Measurements from ENCODE around the gene TCF15.

TCF15 gene

DNA sequence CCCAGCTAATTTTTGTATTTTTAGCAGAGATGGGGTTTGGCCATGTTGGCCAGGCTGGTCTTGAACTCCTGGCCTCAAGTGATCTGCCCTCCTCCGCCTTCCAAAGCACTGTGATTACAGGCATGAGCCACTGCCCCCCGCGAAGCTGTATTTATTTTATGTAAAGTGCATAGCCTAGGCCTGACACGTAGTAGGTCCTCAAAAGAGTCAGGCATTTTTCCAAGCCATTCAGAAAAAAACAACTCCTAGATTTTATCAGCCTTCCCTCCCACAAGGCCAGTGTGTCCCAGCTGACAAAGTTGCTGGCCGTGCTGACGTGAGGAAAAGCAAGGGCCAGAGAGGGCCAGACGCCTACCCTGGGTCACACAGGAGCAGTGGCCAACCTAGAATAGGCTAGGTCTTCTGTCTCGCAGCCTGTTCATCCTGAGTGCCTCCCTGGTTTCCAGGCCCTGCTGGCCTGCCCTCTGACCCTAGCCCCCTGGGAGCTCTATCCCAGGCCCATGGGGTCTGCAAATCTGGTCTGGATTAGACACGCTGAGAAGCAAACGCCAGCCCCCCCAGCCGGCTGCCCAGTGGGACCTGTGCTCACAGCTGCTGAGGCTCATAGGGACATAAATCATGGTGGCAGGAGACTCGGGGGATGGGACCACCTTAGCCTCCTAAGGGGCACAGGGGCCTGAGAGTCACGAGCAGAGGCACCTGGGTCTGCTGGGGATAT, 11.8 kb downstream of the TCF15 start:
- in situ Hi-C loops (cut with MboI; ENCODE audit: low sequenced_read_pairs, unreplicated experiment), result no loop called here
- TF ChIP-seq, protein P1, sequence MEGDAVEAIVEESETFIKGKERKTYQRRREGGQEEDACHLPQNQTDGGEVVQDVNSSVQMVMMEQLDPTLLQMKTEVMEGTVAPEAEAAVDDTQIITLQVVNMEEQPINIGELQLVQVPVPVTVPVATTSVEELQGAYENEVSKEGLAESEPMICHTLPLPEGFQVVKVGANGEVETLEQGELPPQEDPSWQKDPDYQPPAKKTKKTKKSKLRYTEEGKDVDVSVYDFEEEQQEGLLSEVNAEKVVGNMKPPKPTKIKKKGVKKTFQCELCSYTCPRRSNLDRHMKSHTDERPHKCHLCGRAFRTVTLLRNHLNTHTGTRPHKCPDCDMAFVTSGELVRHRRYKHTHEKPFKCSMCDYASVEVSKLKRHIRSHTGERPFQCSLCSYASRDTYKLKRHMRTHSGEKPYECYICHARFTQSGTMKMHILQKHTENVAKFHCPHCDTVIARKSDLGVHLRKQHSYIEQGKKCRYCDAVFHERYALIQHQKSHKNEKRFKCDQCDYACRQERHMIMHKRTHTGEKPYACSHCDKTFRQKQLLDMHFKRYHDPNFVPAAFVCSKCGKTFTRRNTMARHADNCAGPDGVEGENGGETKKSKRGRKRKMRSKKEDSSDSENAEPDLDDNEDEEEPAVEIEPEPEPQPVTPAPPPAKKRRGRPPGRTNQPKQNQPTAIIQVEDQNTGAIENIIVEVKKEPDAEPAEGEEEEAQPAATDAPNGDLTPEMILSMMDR (IDR thresholded peaks at IDR 0.05; ENCODE audit: borderline replicate concordance, control extremely low read depth, extremely low read depth, insufficient read depth, missing control alignments), result no peak
- DNase-seq (ENCODE audit: low spot score), result no peak

DNA sequence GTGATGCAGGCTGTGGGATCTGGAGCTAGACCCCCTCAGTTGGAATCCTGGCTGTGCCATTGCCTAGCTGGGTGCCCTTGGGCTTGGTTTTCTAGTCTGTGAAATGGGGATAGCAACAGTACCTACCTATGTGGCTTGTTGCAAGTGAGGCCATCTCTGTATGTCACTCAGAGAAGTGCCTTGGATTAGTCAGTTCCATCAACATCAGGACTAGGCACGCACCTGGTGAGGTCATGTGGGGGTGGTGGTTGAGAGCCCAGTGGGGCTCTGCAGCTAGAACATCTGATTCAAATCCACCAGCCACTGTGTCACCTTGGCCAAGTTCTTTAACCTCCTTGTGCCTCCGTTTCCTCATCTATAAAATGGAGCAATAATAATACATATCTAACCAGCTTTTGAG, 12.5 kb downstream of the TCF15 start:
- no peak for DNase-seq (ENCODE audit: low spot score)
- in situ Hi-C loops (cut with MboI; ENCODE audit: low sequenced_read_pairs, unreplicated experiment), result no loop called here
- TF ChIP-seq, protein P1 (IDR thresholded peaks at IDR 0.05; ENCODE audit: borderline replicate concordance, control extremely low read depth, extremely low read depth, insufficient read depth, missing control alignments), result no peak

DNA sequence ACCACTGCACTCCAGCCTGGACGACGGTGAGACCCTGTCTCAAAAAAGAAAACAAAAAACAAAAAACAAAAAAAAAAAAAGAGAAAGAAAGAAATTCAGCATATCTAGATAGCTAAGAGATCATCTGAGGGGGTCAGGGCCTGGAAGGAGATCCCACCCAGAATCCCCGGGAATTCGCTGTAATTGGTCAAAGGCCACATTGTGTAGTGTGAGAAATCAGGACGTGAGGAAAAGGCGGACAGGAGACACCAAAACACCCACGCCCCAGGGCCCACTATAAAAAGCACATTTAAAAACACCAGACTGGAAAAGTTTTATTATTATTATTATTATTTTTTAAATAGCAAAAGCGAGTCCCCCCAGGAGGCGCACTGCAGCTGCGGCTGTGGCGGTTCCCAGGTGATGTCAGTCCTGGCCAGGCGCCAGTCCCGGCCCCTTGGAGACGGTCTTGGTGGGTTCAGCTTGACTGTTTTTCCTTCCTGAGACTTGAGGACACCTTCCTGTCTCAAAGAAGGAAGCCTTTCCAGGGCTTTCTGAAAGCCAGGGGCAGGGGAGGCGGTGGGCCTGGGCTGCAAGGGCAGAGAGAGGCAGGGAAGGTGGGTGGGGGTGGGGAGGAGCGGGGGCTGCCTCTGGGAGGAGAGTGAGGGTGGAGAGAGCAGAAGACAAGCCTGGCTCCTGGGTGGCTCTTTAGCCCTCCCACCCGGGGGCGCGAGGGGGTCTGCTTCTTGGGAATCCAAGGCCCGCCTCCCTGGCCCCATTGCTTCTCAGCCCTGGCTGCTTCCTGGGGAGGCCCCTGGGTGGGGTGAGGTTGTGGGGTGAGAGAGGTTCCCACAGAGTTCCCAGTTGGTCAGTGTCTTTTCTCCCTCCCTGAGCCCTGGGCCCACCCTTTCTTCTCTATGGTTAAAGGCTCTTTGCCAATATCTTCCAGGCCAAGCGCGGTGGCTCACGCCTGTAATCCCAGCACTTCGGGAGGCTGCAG, 14.5 kb downstream of the TCF15 start:
- in situ Hi-C loops (cut with MboI; ENCODE audit: low sequenced_read_pairs, unreplicated experiment), result no loop called here
- TF ChIP-seq, protein P1 (IDR thresholded peaks at IDR 0.05; ENCODE audit: borderline replicate concordance, control extremely low read depth, extremely low read depth, insufficient read depth, missing control alignments), result no peak
- DNase-seq (ENCODE audit: low spot score), result no peak

GRCh38 chr20:592506-592905, 17.6 kb downstream of the TCF15 start:
- TF ChIP-seq, protein P1 (IDR thresholded peaks at IDR 0.05; ENCODE audit: borderline replicate concordance, control extremely low read depth, extremely low read depth, insufficient read depth, missing control alignments), result no peak
- DNase-seq (ENCODE audit: low spot score), result no peak
- in situ Hi-C loops (cut with MboI; ENCODE audit: low sequenced_read_pairs, unreplicated experiment), result no loop called here

- DNase-seq (ENCODE audit: low spot score), result no peak
These were observed 18.2 kb downstream of the TCF15 start for GRCh38 chr20:591941-592340.

More at GRCh38 chr20:591941-592340, 18.2 kb downstream of the TCF15 start:
- in situ Hi-C loops (cut with MboI; ENCODE audit: low sequenced_read_pairs, unreplicated experiment), result no loop called here
- TF ChIP-seq, protein P1 (IDR thresholded peaks at IDR 0.05; ENCODE audit: borderline replicate concordance, control extremely low read depth, extremely low read depth, insufficient read depth, missing control alignments), result no peak
